Stromal cell of bone marrow (primary cell): Measurements from ENCODE around the gene ZNF157.

ENCODE experiments used
- DNase-seq: peaks from one replicate; pipeline ENCODE4 v3.0.0-alpha.2; 2012; ENCODE audit warnings: low read depth

Gene ZNF157

GRCh38 chrX:47446971-47447370 lies 76.6 kb downstream of the ZNF157 start:
- DNase-seq: no peak

DNA sequence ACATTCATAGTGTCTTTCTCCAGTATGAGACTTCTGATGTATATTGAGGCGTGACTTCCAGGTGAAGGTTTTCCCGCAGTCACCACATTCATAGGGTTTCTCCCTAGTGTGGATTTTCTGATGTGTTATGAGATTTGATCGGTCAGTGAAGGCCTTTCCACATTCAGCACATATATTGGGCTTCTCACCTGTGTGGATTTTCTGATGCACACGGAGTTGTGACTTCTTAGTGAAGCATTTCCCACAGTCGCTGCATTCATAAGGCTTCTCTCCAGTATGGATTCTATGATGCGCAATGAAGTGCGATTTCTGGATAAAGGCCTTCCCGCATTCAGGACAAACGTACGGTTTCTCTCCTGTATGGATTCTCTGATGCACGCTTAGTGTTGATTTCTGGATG lies 77.2 kb downstream of the ZNF157 start:
- DNase-seq: no peak

GRCh38 chrX:47448165-47448806 lies 77.9 kb downstream of the ZNF157 start:
- DNase-seq: no peak

- no peak for DNase-seq
These were observed 81.7 kb downstream of the ZNF157 start for GRCh38 chrX:47452112-47452511.

DNA sequence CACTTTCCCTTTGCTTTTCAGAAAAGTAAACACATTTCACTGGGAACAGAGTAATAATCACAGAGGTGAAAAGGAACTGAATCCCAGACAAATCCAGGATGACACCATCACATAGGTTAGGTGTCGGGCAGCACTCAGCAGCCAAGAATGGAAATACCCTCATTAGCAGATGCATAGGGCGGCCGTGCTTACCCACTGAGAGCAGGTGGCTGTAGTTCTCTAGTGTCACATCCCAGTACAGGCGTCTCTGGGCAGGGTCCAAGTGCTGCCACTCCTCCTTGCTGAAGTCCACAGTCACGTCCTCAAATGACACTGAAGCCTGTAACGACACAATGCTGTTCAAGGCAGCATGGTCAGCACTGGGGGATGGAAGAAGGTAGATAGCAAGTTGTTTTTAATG lies 85.7 kb downstream of the ZNF157 start:
- DNase-seq: no peak

DNA sequence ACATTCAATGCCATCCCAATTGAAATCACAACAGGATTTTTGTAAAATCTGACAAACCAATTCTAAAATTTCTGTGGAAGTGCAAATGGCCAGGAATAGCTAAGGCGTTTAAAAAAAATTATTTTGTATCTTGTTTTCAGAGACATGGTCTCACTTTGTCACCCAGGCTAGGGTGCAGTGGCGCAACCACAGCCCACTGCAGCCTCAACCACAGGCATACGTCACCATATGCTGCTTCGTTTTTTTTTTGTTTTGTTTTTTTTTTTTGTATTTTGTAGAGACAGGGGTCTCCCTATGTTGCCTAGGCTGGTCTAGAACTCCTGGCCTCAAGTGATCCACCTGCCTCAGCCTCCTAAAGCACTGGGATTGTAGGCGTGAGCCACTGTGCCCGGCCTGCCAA lies 88.2 kb downstream of the ZNF157 start:
- no peak for DNase-seq

DNA sequence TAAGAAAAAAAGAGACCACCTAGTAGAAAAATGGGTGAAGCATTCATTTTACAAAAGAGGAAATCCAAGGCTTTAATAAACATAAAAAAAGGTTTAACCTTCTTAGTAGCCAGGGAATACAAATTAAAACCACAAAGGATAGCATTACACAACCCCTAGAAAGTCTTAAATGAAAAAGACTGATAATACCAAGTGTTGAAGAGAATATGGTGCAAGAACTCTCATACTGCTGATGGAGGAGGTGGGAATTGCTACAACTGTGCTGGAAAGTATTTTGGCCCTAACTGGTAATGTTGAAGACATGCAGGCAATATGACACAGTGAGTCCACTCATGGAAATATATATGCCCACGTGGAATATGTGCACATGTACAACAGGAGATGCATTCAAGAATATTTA lies 90.2 kb downstream of the ZNF157 start:
- DNase-seq: no peak
